GM21447 (cell line): ENCODE measurements around the gene TEX54.
"Not testable (repeated sequence)": the region's sequence is repeated elsewhere in the genome, so short reads cannot be mapped to it uniquely, and the experiment has no call there.

Source experiments
- ATAC-seq: cut with Tn5 transposase; IDR thresholded peaks from one replicate; pipeline ENCODE4 v1.9.1; 2021; ENCODE audit not compliant: unreplicated experiment

TEX54 gene

DNA sequence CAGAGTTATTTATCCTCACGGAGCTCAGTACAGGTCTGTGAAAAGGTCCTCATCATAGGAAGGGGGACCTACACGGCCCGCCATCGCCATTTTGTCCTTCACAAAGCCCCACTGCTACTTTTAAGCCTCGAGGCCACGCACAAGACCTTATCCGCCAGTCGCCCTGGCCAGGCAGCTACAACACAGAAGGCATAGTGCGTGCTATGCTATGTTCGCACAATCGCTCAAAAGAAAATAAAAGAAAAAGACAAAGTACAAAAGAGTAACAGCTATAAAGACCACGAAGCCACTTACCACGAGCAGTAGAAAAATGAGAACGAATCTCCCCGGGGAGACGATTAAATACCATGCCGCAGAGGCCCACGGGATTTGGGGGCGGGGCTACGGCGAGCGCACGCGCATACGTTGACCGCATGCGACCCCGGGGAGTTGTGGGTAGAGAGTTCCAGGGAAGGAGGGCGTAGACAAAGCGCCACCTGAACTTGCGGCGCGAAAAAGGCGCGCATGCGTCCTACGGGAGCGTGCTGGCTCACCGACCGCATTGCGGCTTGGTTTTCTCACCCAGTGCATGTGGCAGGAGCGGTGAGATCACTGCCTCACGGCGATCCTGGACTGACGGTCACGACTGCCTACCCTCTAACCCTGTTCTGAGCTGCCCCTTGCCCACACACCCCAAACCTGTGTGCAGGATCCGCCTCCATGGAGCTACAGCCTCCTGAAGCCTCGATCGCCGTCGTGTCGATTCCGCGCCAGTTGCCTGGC, 23.1 kb upstream of the TEX54 start:
- peak; percentile 73 for ATAC-seq

DNA sequence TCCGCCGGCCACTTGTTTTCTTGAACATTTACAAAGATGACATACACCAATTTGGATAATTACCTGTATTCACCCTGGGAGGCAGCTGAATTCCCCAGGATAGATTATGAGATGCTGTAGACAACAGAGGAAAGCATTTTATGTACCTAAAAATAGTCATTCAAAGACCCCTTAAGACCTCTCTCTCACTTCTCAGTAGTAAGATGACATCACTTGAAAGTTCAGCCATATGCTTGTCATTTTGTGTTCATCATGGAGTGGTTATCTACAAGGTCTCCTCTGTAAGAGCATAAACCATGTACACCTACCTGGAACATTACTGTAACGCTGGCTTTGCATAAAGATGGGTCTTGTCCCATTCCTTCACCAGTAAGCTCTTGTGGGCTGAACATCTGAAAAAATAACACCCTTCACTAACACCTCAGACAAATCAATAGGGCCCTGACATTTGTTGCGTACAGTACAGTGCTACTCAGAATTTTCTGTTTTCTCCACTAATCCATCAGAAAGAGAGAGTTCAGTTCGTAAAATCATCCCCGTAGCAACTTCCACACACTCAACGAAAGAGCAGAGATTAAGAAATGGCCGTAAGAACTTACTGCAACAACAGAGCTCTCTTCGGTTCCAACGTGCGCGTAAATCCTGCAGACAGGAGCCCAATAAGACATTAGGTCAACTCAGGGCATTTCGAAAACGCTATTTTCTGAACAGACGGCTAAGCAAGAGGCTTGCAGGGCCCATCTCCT, 22.4 kb upstream of the TEX54 start:
- ATAC-seq, result no peak

- ATAC-seq, result no peak
Observed at GRCh38 chr11:62854013-62854824, 21.6 kb upstream of the TEX54 start.

DNA sequence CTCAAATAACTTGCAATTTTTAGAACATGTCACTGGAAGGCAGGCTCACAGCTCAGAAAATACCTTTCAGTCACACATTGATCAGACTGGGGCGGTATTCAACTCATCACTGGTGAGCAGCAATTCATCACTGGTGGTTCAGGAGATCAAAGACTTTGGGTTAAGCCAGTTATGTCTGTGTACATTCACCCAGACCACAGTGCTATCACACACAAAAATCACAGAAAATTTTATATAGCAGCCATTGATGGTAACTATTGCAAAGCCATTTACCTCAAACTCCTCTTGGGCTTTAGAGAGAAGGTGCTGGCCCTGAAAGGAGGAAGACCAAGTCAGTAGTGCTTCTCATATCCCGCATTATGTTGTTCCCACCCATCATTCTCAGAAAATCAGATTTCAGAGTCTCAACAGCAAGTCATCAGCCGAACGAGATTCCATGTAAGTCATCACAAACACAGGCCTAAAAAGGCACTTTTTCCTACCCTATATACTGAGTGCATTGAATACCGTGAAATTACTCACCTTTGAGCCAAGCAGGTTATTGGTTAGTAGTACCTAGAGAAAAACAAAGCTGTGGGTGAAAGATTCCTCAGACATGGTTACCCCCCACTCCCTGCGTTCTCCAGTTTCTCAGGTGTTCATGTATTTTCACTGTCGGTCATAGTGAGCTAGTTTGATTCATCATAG, 20.8 kb upstream of the TEX54 start:
- ATAC-seq, result no peak

- ATAC-seq, result no peak
Observed at GRCh38 chr11:62852523-62853188, 20.0 kb upstream of the TEX54 start.

- ATAC-seq, result no peak
Observed at GRCh38 chr11:62851807-62852522, 19.3 kb upstream of the TEX54 start.

- no peak for ATAC-seq
Observed at GRCh38 chr11:62850911-62851806, 18.5 kb upstream of the TEX54 start.

DNA sequence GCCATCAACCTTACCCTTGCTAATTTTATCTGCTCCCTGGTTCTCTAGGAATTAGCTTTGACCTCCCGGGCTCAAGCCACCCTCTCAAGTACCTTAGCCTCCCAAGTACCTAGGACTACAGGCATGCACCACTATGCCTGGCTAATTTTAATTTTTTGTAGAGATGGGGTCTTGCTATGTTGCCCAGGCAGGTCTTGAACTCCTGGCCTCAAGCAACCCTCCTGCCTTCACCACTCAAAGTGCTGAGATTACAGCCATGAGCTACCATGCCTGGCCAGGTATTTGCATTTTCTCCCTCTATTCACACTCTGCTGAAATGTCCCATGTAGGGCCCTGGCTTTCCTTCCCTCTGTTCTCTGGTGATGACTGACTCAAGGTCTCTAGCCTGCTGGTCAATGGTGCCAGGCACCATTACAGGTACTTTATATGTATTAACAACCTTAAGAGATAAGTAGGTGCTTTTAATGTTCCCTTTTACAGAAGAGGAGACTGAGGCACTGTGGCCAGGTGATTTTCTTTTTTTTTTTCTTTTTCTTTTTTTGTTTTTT, 15.2 kb upstream of the TEX54 start:
- ATAC-seq, result no peak

- no peak for ATAC-seq
Observed at GRCh38 chr11:62846177-62846576, 13.5 kb upstream of the TEX54 start.

DNA sequence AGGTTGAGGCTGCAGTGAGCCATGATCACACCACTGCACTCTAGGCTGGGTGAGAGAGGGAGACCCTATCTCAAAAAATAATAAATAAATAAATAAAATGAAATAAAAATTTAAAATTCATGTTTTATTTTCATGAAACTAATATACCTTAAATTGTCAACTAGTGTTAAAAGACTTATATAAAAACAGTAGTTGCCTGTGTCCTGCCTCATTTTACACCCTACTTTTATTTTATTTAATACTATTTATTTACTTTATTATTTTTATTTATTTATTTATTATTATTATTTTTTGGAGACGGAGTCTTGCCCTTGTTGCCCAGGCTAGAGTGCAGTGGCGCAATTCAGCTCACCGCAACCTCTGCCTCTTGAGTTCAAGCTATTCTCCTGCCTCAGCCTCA, 11.5 kb upstream of the TEX54 start:
- ATAC-seq, result no peak

- no peak for ATAC-seq
Observed at GRCh38 chr11:62843466-62843865, 10.8 kb upstream of the TEX54 start.

DNA sequence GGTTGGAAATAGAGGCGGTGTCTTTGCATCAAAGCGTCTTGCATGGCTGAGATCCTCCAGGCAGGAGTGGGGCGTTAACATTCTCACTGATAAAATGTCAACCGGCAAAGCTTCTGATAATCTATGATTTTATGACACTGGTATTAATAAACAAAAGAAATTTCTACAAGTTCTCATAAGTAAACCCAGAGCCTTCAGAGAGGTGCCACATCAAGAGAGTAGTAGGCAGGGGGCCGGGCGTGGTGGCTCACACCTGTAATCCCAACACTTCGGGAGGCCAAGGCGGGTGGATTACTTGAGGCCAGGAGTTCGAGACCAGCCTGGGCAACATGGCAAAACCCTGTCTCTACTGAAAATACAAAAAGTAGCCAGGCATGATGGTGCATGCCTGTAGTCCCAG, 10.2 kb upstream of the TEX54 start:
- ATAC-seq, result not testable (repeated sequence)

DNA sequence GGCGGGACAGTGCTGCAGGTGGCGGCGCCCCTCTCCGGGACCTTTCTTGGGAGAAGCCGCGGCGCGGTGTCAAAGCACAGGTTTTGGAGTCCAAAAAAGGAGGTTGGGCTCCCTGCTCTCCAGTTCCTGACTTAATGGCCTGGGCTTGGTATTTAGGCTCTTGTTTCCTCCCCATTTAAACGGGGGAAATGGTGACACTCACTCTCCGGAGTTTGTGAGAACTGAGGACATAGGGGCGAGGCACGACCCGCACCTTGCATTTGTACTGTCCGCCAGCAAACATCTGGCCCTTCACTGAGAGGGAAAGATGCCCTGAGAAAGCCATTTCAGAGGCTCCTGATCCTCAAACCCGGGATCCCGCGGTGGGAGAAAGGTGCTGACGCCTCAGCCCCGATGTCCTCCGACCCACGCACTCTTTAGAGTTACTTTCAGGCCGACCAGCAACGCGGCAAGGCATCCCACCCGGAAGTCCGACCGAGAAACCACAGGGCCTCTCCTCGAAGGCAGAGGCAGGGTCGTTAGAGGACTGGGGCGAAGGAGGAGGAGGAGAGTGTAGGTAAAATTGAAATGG, 9.6 kb upstream of the TEX54 start:
- ATAC-seq, result no peak

DNA sequence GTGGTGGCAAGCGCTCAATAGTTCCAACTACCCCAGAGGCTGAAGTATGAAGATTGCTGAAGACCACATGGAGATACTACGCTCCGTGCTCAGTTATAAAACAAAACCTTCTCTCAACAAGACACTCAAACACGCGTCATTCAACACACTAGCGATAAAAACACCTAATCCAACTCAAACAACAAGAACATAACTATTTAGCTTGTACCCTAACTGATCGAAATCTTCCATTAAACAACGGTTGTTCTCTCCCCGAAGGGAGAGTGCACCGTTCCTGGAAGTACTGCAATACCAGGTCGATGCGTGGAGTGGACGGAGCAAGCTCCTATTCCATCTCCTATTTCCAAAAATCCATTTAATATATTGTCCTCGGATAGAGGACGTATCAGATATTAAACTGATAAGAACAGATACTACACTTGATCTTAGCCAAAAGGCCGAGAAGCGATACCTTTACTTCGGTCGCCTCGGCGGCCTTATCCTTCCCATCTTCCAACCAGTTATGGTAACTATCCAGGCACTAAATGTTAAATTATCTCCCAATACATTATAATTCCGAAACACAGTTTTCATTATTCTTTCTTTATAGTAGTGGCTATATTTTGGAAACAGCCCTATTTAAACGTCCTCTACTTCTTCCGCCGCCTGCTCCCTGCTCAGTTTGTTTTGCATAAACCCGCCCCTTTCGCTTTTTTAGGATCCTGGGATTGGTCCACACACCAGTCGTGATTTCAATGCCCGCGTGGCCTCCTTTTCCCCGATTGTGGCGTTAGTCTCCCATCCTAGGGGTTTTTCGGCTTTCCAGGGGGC, 8.9 kb upstream of the TEX54 start:
- peak; percentile 42 for ATAC-seq

DNA sequence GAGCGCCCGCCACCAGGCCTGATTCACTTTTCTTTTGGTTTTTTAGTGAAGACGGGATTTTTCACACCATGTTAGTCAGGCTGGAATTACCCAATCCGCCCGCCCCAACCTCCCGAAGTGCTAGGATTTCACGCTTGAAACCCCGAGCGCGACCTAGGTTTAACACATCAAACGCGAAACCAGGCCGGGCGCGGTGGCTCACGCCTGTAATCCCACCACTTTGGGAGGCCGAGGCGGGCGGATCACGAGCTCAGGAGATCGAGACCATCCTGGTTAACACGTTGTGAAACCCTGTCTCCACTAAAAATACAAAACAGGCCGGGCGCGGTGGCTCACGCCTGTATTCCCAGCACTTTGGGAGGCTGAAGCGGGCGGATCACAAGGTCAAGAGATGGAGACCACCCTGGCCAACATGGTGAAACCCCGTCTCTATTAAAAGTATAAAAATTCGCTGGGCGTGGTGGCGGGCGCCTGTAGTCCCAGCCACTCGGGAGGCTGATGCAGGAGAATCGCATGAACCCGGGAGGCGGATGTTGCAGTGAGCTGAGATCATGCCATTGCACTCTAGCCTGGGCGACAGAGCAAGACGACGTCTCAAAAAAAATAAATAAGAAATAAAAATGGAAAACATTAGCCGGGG, 8.2 kb upstream of the TEX54 start:
- ATAC-seq, result not testable (repeated sequence)

- peak; percentile 38 for ATAC-seq
Observed at GRCh38 chr11:62839050-62839945, 6.7 kb upstream of the TEX54 start, which contains the start of gene WDR74. Gene WDR74, minus strand, starts transcription at chr11:62839590. Its CDS starts 20 bp downstream, at chr11:62839570.
